Amygdala (tissue), 56 donors: ENCODE data around the gene SCAF4.
"Not testable (repeated sequence)": the region's sequence is repeated elsewhere in the genome, so short reads cannot be mapped to it uniquely, and the experiment has no call there.

Experiments used
- DNase-seq, 56 donors: peaks; one replicate each; lab custom pipeline; 2025; lab: John Stamatoyannopoulos, UW

The SCAF4 gene

GRCh38 chr21:31675318-31675717 lies 56.6 kb downstream of the SCAF4 start:
- DNase-seq, result no peak

GRCh38 chr21:31673321-31673912 lies 58.5 kb downstream of the SCAF4 start:
- DNase-seq, result no peak

GRCh38 chr21:31671931-31672330 lies 60.0 kb downstream of the SCAF4 start:
- DNase-seq, result no peak

- no peak for DNase-seq
These were observed 60.7 kb downstream of the SCAF4 start for GRCh38 chr21:31671146-31671716.

DNA sequence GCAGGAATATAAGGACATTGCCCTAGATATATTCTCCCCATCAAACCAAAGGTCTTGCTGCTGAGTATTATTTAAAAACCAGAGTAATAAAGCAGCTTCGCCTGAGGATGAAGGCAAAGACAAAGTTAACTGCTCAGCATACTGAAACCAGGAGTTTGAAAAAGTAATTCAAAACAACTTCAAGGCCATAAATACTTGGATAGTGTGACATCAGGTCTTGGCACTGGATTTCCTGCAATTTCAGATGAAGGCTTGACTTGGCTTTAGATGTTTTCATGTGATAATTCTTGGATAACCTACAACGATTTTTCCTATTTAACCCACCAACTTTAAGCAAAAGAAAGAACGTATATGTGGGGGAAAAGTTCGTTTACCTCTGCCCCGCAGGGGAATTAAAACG lies 61.8 kb downstream of the SCAF4 start:
- DNase-seq, result no peak

DNA sequence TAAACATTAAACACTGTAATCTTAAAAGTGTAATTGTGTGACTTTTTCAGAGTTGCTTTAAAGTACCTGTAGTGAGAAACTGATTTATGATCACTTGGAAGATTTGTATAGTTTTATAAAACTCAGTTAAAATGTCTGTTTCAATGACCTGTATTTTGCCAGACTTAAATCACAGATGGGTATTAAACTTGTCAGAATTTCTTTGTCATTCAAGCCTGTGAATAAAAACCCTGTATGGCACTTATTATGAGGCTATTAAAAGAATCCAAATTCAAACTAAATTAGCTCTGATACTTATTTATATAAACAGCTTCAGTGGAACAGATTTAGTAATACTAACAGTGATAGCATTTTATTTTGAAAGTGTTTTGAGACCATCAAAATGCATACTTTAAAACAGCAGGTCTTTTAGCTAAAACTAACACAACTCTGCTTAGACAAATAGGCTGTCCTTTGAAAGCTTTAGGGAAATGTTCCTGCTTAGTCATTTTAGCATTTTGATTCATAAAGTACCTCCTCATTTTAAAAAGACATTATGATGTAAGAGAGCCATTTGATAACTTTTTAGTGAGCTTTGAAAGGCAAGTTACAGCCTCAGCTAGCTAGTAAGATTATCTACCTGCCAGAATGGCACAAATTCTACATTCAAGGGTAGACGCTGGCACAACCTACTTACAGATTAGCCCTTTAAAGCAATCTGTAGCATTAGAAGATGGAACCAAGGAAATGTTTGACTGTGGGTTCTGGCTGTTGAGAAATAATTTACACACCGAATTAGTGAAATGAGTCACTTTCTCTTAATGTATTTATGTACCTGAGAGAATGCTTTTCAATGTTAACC lies 63.0 kb downstream of the SCAF4 start:
- DNase-seq, result no peak

DNA sequence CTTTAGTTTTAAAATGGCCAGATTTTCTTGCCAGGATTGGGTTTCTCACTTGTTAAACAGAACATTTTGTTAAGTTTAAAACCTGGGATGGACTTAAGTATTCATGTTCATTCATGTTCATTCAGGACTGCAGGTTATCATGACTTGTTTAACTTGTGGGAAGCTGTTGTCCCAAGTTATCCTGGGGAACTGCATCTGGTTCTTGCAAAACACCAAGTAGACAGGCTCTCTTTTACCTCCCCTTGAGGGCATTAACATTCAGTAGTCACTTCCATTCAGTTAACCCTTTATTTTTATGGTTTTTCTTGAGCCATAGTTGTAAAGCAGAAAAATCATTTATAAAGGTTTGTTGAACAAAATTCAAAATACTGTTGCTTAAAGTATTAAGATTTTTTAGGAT lies 64.3 kb downstream of the SCAF4 start:
- DNase-seq, result no peak

DNA sequence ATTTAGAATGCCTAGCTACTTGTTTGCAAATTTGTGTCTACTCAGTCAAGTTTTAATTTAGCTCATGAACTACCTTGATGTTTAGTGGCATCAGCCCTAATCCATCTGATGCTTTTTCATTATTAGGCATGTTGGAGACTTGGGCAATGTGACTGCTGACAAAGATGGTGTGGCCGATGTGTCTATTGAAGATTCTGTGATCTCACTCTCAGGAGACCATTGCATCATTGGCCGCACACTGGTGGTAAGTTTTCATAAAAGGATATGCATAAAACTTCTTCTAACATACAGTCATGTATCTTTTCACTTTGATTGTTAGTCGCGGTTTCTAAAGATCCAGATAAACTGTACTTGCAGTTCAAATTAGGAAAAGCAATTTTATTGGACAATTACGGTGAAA lies 64.8 kb downstream of the SCAF4 start:
- no peak for DNase-seq

- DNase-seq, result no peak
These were observed 65.4 kb downstream of the SCAF4 start for GRCh38 chr21:31666445-31667010.

DNA sequence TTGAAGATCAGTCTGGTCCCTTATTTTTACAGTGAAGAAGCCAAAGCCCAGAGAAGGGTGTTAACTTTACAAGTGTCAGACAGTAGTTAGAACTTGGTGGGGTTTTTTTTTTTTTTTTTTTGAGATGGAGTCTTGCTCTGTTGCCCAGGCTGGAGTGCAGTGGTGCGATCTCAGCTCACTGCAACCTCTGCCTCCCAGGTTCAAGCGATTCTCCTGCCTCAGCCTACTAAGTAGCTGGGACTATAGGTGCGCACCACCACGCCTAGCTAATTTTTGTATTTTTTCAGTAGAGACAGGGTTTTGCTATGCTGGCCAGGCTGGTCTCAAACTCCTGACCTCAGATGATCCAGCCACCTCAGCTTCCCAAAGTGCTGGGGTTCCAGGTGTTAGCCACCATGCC lies 66.0 kb downstream of the SCAF4 start:
- not testable (repeated sequence) for DNase-seq

- DNase-seq, result peak in 4 of 56 donors; percentile 4 to 18 (median 6)
These were observed 66.5 kb downstream of the SCAF4 start for GRCh38 chr21:31665397-31665796.

- DNase-seq, result no peak
These were observed 68.2 kb downstream of the SCAF4 start for GRCh38 chr21:31663584-31664249.

GRCh38 chr21:31660591-31660990 lies 71.3 kb downstream of the SCAF4 start:
- DNase-seq, result no peak

GRCh38 chr21:31660259-31660565 lies 71.7 kb downstream of the SCAF4 start:
- DNase-seq, result peak in 2 of 56 donors; percentile 24 to 39

GRCh38 chr21:31659536-31660258 lies 72.2 kb downstream of the SCAF4 start, which contains the start of gene SOD1:
TSS of gene SOD1 (plus strand) at chr21:31659693. CDS start at chr21:31659770, 77 bp downstream.
- DNase-seq, result peak; percentile 46 to 98 (median 93)

DNA sequence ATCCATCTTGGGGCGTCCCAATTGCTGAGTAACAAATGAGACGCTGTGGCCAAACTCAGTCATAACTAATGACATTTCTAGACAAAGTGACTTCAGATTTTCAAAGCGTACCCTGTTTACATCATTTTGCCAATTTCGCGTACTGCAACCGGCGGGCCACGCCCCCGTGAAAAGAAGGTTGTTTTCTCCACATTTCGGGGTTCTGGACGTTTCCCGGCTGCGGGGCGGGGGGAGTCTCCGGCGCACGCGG lies 72.7 kb downstream of the SCAF4 start:
- no peak for DNase-seq

DNA sequence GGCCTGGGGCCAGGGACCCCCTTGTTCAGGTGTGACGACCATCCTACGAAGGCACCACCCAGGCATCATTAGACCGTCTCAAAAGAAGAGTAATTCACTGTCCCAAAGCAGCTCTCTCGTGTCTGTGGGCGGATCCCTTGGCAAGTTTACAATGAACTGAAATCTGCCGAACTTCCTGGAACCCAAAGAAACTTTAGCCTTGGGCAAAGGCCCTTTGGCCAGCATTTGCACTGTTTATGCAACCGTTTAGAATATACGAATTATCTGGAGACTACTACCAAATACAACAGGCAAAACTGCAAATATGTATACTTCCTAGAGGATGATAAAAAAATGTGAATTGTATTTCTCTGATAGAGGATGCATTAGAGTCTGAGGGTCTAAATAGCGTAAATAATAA lies 73.9 kb downstream of the SCAF4 start:
- no peak for DNase-seq

- no peak for DNase-seq
These were observed 75.5 kb downstream of the SCAF4 start for GRCh38 chr21:31656199-31657095.

DNA sequence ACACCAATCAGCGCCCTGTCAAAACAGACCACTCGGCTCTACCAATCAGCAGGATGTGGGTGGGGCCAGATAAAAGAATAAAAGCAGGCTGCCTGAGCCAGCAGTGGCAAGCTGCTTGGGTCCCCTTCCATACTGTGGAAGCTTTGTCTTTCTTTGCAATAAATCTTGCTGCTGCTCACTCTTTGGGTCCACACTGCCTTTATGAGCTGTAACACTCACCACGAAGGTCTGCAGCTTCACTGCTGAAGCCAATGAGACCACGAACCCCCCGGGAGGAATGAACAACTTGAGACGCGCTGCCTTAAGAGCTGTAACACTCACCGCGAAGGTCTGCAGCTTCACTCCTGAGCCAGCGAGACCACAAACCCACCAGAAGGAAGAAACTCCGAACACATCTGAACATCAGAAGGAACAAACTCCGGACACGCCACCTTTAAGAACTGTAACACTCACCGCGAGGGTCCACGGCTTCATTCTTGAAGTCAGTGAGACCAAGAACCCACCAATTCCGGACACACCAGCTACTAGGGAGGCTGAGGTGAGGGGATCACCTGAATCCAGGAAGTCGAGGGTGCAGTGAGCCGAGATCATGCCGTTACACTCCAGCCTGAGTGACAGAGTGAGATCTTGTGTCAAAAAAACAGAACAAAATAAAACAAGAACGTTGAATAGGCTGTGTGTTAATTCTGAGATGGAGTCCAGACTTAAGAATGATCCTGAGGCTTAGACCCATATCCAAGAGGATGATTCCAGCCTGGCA lies 76.9 kb downstream of the SCAF4 start:
- not testable (repeated sequence) for DNase-seq
